ENCODE measurements around the gene DPH1.

DPH1 gene

DNA sequence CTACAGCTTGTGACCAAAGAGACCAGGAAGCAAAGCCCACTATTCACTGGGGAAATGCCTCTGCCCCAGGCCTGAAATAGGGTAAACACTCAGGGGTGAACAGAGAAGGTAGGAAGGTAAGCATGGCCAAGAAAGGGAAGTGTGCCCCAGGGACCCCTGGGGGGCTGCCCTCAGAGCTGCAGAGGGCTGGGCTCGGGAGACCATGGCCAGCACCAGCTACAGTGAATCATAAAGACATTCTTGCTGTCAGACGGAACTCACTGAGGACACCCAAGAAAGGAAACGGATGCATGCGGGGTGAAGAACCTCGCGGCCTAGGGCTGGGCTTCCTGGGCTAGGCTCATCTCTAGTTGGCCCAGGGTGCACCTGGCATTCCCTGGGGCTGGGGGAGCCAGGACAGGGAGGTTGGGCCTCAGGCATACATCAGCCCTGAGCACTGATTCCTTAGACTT, 34.6 kb downstream of the DPH1 start:
- DNase-seq, result no peak

DNA sequence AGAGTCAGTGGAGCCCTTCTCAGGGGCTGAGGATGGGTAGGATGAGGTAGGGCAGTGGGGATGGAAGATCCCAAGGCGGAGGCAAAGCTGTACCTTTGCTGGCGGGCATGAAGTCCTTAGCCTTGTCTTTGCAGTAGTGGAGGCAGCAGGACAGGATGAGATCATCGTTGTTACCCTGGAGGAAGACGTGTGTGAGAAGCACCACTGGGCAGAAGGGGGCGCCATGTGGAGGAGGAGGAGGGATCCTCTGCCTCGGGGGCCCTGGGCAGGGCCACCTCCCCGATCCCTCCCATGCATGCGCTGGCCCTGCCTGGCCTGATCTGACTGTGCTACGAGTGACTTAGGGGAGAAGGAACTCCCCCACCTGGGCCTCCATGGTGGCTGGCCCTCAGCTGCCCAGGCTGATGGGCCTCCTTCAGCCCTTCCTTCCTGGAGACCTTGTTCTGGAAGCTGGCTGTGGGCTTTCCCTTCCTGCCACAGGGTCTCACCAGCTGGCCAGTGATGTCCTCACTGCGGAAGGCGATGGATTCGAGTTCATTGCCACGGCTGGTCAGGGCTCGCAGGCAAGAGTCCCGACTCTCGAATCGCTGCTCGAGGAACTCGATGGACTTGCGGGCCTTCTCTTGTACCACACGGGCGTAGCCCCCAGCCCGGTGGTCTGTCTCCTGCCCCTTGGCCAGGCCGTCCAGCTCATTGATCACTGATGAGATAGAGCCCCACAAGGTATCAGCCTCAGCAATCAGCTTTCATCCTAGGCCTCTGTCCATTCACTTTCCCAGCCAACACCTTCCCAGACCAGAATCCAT, 35.2 kb downstream of the DPH1 start:
- DNase-seq, result peak; percentile 58

- DNase-seq, result no peak
Measured at GRCh38 chr17:2065949-2066400, 36.0 kb downstream of the DPH1 start.

DNA sequence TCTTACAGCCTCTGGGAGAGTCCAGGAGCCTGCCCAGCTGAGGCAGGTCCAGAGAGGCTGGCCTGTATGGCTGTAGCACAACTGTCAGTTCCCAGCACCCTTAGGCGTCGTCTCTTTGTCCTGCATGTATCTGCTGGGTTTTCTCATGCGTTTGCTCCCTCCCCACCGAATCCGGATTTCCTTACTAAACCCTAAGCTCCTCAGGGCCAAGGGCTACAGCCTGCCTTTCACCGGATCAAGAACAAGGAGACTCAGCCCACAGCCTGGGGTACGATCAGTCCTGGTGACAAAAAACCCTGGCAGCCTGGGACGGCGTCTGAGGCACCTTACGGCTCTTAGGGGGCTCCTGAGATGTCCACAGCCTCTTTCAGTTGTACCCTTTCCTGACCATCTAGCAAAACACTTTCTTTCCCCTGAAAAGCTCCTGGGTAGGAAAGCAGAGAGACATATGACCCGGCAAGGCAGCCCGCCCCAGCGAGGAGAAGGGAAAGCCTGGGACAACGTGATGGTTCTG, 37.2 kb downstream of the DPH1 start:
- DNase-seq, result no peak

GRCh38 chr17:2067608-2068024, 37.7 kb downstream of the DPH1 start:
- DNase-seq, result no peak

GRCh38 chr17:2068031-2068518, 38.1 kb downstream of the DPH1 start:
- DNase-seq, result no peak

DNA sequence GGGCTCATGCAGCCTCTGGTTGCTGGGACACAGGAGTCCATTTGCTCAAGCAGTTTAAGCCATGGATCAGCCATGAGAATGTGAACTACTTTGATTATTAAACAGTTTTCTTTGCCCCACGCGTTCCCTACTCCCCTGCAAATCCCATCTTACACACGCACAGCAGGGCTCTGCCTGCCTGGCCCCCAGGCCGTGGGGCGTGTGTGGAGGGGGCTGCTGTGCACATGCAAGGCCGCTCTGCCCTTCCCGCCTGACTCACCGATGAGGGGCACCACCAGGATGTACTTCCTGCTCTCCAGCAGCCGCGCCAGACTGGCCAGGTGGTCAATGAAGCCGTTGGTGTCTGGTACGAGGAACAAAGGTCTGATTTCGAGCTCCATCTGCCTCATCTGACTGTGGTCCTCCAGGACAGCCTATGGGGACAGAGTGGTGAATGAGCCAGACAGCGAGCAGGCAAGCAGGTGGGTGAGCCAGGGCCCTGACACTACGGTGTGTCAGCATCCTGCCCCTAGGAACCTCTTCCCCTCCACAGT, 38.6 kb downstream of the DPH1 start:
- DNase-seq, result no peak

GRCh38 chr17:2070241-2071023, 40.5 kb downstream of the DPH1 start:
- peak; percentile 95 for DNase-seq

GRCh38 chr17:2071024-2071385, 41.1 kb downstream of the DPH1 start:
- DNase-seq, result no peak

GRCh38 chr17:2071455-2072281, 41.7 kb downstream of the DPH1 start:
- no peak for DNase-seq

DNA sequence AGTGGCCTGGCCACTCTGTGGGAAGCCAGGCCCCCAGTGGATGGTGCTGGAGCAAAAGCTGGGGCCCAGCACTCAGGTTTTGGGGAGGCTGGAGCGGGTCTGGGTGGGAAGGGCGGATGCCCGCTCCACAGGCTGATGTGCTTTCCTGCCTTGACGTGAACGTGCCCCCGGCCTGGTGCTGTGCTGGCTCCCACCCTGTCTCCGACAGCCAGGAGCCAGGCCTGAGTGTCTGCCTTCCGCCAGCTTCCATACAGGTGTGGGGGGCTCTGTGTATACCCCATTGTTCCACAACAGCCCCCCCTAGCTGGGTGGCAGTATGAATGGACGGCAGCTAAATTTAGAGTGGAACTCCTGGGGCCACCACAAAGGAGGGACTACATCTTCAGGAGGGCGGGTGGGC, 45.0 kb downstream of the DPH1 start:
- no peak for DNase-seq

DNA sequence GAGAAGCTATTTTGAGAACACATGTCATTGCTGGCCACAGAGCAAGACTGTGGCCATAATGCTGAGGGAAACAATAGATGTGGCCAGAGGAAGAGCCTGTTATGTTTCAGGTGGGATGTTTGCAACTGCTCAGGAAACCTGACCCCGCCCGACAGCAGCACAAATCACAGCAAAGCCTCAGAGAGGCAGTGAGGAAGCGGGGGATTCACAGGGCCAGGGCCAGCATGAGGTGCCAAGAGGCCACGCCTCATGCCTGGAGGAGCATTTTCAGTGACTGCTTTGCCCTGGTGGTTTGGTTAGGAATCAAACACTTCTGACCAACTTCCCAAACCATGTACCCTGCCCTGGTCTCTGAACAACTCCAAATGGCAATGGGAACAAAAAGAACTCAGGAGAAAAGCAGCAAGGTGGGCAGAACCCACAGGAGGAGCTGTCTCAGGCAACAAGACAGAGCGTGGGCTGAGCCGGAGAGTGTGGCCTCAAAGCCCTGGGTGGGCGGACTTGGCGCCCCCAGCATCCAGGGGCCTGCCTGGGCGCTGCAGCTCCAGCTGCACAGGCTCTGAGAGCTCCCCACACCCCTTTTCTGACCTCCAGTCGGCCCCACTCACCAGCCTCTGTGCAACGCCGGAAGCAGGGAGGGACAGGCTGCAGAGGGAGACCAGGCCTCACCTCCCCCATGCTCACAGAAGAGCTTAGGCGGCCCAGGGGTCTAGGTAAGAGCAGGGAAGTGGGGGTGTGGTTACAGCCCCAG, 45.6 kb downstream of the DPH1 start:
- DNase-seq, result no peak

DNA sequence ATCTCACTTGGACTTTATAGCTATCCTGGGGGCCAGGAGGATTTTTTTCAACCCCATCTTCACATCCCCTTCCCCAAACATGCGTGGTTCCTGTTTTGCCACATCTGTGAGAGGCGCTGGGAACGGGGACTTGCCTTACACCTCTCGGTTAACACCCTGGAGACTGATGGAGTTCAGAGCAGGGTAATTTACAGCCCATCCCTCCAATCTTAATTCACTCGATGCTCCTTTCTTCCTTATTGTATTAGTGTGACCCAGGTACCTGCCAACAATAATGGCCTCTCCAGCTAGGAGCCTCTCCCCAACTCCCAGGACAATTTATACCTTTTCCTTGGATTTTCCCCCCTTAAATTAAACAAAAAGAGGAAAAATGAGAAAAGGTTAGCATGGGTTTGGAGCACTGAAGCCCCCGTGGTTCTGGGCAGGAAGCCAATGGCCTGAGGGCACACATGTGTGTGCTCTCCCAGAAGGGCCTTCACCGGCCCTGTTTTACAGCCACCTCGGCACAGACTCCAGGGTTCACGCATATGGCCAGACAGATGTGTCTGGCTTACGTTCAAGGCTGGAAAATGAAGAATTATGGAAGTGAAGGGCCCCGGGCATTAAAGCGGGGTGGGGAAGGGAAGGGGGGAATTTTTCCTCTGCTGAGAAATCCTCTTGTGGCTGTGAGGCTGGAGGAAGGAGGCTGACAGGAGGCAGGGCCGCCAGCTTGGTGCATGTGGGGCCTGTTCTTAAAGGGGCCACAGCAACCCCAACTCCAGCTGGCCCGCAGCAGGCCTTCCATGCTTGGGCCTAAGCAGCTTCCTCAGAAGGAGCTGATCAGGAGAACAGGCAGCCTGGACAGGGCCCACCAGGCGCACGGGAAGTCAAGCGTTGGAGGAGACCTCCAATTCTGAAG, 46.4 kb downstream of the DPH1 start:
- no peak for DNase-seq

- DNase-seq, result no peak
Measured at GRCh38 chr17:2077040-2077439, 47.1 kb downstream of the DPH1 start.

GRCh38 chr17:2081564-2081963, 51.6 kb downstream of the DPH1 start:
- DNase-seq, result no peak

DNA sequence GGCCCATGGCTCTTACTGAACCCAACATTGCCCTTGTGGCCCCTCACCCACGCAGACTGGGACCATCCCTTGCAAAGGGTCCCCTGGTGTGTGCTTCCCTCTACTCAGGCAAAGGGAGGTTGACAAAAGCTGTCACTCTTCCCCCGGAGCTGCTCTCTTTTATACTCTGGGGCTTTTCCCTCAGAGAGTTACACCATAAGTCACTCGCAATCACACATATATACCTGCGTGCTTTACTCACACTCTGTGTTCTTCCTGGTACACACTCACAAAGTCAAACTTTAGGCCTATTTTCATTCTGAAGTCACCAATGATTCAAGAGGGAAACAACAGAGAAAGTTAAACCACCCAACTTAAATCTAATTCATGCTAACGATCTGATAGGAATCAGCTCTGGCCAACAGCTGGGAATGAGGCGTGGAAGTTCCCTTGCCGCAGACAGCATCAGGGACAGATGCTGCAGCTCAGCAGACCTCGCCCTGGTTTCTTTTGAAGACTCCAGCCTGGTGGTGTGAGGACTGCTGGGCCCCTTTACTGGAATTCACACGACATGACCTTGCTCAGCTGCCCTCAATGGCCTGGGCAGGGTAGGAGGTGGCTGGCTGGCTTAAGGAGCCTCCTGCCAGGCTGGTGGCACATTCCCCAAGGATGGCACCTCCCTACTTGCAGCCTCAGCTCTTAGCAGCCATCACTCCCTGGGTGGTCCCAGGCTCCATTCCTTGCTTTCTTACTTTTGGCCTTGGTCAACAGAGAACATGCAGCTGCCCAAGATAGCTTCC, 52.2 kb downstream of the DPH1 start:
- DNase-seq, result no peak

DNA sequence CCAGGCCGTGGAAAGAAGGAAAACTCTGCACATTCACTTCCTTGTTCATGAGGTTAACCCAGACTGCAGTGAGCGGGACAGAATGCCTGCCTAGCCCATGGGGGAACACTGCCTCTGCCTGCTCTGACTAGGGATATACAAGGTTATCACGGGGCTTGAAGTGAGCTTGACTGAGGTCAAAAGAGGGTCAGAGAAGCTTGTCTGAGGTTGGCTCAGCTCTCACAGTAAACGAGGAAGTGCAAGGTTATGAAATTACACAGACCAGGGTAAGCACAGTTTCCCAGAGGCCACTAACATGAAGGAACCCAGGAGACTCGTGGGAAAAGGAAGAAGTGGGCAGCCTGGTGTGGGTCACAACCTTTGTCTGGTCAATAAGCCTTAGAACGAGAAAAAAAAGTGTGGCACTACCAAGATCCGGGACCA, 53.7 kb downstream of the DPH1 start:
- no peak for DNase-seq

GRCh38 chr17:2084036-2084765, 54.2 kb downstream of the DPH1 start:
- DNase-seq, result no peak

Data from activated CD4-positive, alpha-beta T cell treated with anti-CD3 and anti-CD28 coated beads, Interleukin-2, amount 50 U/mL, for 16 hours (primary cell).